ENCODE results near the gene GGA2. TPM values are rescaled to one million over a fixed set of nuclear protein-coding genes. Genes with fewer than 3 reads are reported as not detected.
A peak's percentile ranks its signal among the peaks of the same experiment; 100 is the strongest.
"Not testable (repeated sequence)": the region's sequence is repeated elsewhere in the genome, so short reads cannot be mapped to it uniquely, and the experiment has no call there.

Gene GGA2
- total RNA-seq, 1 experiment from 2014 or later, result 56.2 TPM

GRCh38 chr16:23485841-23486240 is 24.5 kb downstream of the GGA2 start:
- in situ Hi-C loops (cut with HindIII; ENCODE audit: low sequenced_read_pairs), result no loop called here
- DNase-seq (ENCODE audit: low spot score), result no peak

- no peak for DNase-seq (ENCODE audit: low spot score)
- in situ Hi-C loops (cut with HindIII; ENCODE audit: low sequenced_read_pairs), result no loop called here
These were observed 25.1 kb downstream of the GGA2 start for GRCh38 chr16:23485257-23485614.

- DNase-seq (ENCODE audit: low spot score), result no peak
- in situ Hi-C loops (cut with HindIII; ENCODE audit: low sequenced_read_pairs), result no loop called here
These were observed 25.6 kb downstream of the GGA2 start for GRCh38 chr16:23484510-23485256.

- DNase-seq (ENCODE audit: low spot score); in situ Hi-C loops (cut with HindIII; ENCODE audit: low sequenced_read_pairs): not testable (repeated sequence)
These were observed 26.8 kb downstream of the GGA2 start for GRCh38 chr16:23483492-23483891.

GRCh38 chr16:23482778-23483177 is 27.5 kb downstream of the GGA2 start:
- in situ Hi-C loops (cut with HindIII; ENCODE audit: low sequenced_read_pairs), result no loop called here

GRCh38 chr16:23480257-23480656 is 30.0 kb downstream of the GGA2 start:
- no peak for DNase-seq (ENCODE audit: low spot score)
- in situ Hi-C loops (cut with HindIII; ENCODE audit: low sequenced_read_pairs), result no loop called here

More at GRCh38 chr16:23482778-23483177, 27.5 kb downstream of the GGA2 start:
- no peak for DNase-seq (ENCODE audit: low spot score)

GRCh38 chr16:23479138-23479537 is 31.2 kb downstream of the GGA2 start:
- in situ Hi-C loops (cut with HindIII; ENCODE audit: low sequenced_read_pairs), result no loop called here
- DNase-seq (ENCODE audit: low spot score), result no peak

GRCh38 chr16:23478566-23478965 is 31.7 kb downstream of the GGA2 start:
- in situ Hi-C loops (cut with HindIII; ENCODE audit: low sequenced_read_pairs), result no loop called here

GRCh38 chr16:23476289-23476688 is 34.0 kb downstream of the GGA2 start:
- in situ Hi-C loops (cut with HindIII; ENCODE audit: low sequenced_read_pairs), result no loop called here
- DNase-seq (ENCODE audit: low spot score), result no peak

More at GRCh38 chr16:23478566-23478965, 31.7 kb downstream of the GGA2 start:
- no peak for DNase-seq (ENCODE audit: low spot score)

GRCh38 chr16:23469814-23470213 is 40.5 kb downstream of the GGA2 start:
- in situ Hi-C loops (cut with HindIII; ENCODE audit: low sequenced_read_pairs), result no loop called here
- no peak for DNase-seq (ENCODE audit: low spot score)

GRCh38 chr16:23466162-23466885 is 44.0 kb downstream of the GGA2 start:
- in situ Hi-C loops (cut with HindIII; ENCODE audit: low sequenced_read_pairs), result no loop called here
- DNase-seq (ENCODE audit: low spot score), result no peak

- in situ Hi-C loops (cut with HindIII; ENCODE audit: low sequenced_read_pairs), result no loop called here
These were observed 45.1 kb downstream of the GGA2 start for GRCh38 chr16:23465179-23465578.

GRCh38 chr16:23464196-23464595 is 46.1 kb downstream of the GGA2 start:
- peak; percentile 75 for DNase-seq (ENCODE audit: low spot score)
- in situ Hi-C loops (cut with HindIII; ENCODE audit: low sequenced_read_pairs), result no loop called here

More at GRCh38 chr16:23465179-23465578, 45.1 kb downstream of the GGA2 start:
- no peak for DNase-seq (ENCODE audit: low spot score)

- peak; percentile 85 for DNase-seq (ENCODE audit: low spot score)
- in situ Hi-C loops (cut with HindIII; ENCODE audit: low sequenced_read_pairs), result not testable (repeated sequence)
These were observed 47.3 kb downstream of the GGA2 start for GRCh38 chr16:23462994-23463393.

GRCh38 chr16:23453338-23454052 is 56.8 kb downstream of the GGA2 start:
- in situ Hi-C loops (cut with HindIII; ENCODE audit: low sequenced_read_pairs), result no loop called here
- no peak for DNase-seq (ENCODE audit: low spot score)

- in situ Hi-C loops (cut with HindIII; ENCODE audit: low sequenced_read_pairs), result no loop called here
- peak; percentile 79 for DNase-seq (ENCODE audit: low spot score)
These were observed 57.5 kb downstream of the GGA2 start, which contains the start of gene COG7 for GRCh38 chr16:23452572-23453337. TSS of gene COG7 (minus strand) at chr16:23453189. CDS start at chr16:23452994, 195 bp downstream.

- no peak for DNase-seq (ENCODE audit: low spot score)
- in situ Hi-C loops (cut with HindIII; ENCODE audit: low sequenced_read_pairs), result no loop called here
These were observed 58.1 kb downstream of the GGA2 start for GRCh38 chr16:23452221-23452571.

GRCh38 chr16:23448392-23448791 is 61.9 kb downstream of the GGA2 start:
- in situ Hi-C loops (cut with HindIII; ENCODE audit: low sequenced_read_pairs), result no loop called here
- no peak for DNase-seq (ENCODE audit: low spot score)

- in situ Hi-C loops (cut with HindIII; ENCODE audit: low sequenced_read_pairs); DNase-seq (ENCODE audit: low spot score): not testable (repeated sequence)
These were observed 72.8 kb downstream of the GGA2 start for GRCh38 chr16:23437542-23437941.
